NCI-H510A (cell line): ENCODE measurements around the gene RHBDF2.
"Not testable (repeated sequence)": the region's sequence is repeated elsewhere in the genome, so short reads cannot be mapped to it uniquely, and the experiment has no call there.

ENCODE experiments used
- DNase-seq: peaks from one replicate; lab custom pipeline; 2025; lab: John Stamatoyannopoulos, UW

The RHBDF2 gene

GRCh38 chr17:76524598-76525512, 23.6 kb upstream of the RHBDF2 start:
- DNase-seq: no peak

DNA sequence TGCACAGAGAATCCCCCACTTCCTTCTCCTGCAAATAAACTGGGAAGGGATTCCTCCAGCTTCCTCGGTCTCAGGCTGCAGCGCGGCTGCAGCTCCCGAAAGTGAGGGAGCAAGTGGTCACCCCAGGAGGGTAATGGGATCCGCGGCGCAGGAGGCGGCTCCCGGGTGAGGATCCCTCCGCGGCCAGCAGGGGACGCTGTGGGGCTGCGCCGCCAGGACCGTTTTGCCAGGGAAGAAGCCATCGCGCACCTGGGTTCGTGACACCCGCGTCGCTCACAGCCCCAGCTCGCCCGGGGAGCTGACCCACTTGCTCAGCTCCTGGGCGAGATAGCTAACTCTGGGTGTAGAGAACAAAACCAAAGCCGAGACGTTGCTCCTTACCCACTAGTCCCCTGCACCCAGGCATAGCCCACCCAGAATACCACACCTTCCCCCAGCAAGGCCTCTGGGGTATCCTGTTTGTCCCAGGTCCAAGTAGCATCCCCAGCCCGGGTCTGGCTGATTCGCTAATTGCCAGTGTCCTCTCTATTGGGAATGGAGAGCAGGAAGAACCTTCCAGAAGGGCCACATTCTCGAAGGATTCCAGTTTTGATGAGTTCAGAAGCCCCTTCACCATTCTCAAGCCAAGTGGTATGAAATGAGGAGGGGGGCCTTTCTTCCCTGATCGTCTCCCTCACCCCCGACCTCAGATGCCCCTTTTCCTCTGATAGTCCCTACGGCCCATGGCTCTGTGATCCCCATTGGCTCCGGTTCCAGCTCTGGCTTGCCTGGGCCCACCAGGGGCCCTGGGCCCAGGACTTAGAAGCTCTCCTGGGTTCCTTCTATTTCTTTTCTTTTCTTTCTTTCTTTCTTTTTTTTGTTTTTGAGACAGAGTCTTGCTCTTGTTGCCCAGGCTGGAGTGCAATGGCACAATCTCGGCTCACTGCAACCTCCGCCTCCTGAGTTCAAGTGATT, 22.1 kb upstream of the RHBDF2 start:
- DNase-seq: no peak

DNA sequence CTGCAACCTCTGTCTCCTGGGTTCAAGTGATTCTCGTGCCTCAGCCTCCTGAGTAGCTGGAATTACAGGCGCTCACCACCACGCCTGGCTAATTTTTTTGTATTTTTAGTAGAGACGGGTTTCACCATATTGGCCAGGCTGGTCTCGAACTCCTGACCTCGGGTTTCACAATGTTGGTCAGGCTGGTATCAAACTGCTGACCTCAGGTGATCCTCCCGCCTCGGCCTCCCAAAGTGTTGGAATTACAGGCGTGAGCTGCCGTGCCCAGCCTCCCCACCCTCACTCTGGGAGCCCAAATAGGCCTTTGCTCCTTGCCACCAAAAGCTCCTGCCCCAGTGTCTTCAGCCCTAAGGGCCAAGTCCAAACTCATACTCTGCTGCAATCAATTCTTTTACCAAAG, 20.5 kb upstream of the RHBDF2 start:
- DNase-seq: not testable (repeated sequence)

DNA sequence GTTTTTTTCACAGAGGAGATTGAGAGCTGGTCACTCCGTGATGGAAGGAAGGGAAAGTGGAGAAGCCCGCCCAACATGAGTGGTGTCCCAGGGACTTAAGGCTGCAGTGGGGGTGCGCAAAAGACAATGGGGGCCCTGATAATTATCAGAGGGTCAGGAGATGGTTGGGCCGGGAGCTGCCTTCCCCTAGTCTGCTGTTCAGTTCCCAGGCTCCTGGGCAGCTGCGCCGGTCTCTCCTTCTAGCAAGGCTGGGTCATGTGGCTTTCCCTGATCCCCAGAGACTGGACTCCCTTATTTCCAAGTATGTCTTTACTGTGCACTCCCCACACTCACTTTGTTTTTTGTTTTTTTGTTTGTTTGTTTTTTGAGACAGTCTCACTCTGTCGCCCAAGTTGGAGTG, 20.0 kb upstream of the RHBDF2 start:
- no peak for DNase-seq

DNA sequence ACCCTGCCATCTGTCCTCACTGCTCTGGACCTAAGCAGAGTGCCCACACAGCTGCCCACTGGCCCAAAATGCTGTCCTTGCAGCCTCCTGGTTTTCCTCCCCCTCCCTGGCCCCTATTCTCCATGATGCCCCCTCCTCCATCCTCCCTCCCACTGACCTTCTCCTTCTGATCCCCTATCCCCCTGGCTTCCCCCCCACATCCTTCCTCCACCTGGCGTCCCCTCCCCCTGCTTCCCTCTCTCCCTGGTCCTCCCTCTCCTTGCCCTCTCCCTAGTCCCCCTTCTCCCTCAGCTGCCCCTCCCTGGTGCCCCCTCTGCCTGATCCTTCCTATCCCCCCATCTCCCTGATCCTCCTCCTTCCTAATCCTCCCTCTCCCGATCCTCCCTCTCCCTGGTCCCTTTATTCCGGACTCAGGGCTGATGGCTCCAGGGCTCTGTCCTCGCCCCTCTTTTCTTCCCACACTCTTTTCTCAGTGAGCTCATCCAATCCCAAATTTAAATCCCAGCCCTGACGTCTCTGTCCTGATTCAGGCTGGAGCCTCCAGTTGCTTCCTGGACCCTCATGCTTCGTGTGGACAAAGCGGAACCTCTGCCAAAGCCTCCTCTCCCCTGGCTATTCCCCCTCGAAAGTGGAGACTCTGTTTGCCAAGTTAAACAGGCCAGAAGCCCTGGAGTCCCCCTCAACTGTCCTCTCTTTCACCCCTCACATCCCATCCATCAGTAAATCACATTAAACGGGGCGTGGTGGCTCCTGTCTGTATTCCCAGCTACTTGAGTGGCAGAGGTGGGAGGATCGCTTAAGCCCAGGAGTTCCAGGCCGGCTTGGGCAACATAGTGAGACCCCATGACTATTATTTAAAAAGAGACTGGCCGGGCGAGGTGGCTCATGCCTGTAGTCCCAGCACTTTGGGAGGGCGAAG, 18.1 kb upstream of the RHBDF2 start:
- DNase-seq: no peak

GRCh38 chr17:76517638-76518038, 16.4 kb upstream of the RHBDF2 start:
- no peak for DNase-seq

DNA sequence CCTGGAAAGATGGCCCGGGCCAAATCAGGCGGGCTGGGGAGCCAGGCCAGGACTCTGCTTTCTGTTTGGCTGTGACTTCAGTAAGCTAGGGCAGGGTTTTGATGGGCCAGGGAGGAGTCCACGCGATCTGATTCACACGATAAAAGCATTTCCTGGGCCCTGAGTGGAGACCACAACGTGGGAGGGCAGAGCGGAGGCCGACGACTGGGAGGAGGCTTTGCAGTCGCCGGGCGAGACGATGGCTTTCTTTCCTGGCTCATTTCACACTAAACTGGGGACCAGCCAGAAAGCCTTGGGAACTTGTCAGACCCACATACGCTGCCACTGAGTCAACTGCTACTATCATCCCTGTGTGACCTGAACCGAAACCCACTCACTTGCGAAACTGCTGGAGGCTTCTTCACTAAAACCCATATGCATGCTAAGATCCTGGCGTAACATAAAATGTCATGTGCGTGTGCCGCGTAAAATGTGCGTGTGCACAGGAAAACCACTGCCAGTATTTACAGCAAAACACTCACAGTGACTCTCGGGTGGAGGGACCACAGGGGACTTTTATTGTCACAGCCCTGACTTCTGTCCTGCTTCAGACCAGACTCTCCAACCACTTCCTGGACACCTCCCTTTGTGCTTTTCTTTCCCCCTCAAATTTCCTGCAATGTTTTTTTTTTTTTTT, 14.2 kb upstream of the RHBDF2 start:
- no peak for DNase-seq

- not testable (repeated sequence) for DNase-seq
Measured at GRCh38 chr17:76514355-76514754, 13.1 kb upstream of the RHBDF2 start.

- DNase-seq: no peak
Measured at GRCh38 chr17:76513306-76513692, 12.1 kb upstream of the RHBDF2 start.

GRCh38 chr17:76512366-76513305, 11.4 kb upstream of the RHBDF2 start:
- DNase-seq: no peak

DNA sequence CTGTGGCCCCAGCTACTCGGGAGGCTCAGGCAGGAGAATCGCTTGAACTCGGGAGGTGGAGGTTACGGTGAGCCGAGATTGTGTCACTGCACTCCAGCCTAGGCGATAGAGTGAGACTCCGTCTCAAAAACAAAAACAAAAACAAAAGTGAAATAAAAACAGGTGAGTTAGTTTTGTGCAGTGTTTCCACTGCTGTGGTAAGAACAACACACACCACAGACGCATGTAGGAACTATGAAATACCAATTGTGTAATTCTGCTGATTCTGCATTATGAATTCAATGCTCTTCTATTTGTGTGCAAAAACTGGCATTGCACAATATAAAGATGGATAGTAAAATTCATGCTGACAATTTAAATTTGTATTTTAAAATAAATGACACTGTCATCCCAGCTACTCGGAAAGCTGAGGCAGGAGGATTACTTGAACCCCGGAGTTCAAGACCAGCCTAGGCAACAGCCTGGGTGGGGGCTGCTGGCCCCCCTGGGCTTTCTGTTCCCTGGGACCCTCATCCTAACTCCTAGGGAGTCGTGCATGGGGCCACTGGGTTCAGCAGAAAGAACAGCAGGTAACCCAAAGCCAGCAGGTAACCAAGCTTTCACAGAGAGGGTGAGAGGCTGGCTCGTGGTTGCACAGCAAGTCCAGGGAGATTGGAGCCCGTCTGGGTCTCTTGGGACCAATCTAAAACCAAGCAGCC, 10.6 kb upstream of the RHBDF2 start:
- no peak for DNase-seq

- no peak for DNase-seq
Measured at GRCh38 chr17:76510831-76511244, 9.6 kb upstream of the RHBDF2 start.

DNA sequence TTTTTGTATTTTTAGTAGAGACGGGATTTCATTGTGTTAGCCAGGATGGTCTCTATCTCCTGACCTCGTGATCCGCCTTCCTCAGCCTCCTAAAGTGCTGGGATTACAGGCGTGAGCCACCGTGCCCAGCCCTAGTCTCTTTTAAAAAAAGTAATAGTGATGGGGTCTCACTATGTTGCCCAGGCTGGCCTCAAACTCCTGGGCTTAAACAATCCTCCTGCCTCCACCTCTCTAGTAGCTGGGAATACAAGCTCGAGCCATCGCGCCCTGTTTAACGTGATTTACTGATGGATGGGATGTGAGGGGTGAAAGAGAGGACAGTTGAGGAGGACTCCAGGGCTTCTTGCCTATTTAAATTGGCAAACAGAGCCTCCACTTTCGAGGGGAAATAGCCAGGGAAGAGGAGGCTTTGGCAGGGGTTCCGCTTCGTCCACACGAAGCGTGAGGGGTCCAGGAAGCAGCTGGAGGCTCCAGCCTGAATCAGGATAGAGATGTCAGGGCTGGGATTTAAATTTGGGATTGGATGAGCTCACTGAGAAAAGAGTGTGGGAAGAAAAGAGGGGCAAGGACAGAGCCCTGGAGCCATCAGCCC, 7.3 kb upstream of the RHBDF2 start:
- not testable (repeated sequence) for DNase-seq

DNA sequence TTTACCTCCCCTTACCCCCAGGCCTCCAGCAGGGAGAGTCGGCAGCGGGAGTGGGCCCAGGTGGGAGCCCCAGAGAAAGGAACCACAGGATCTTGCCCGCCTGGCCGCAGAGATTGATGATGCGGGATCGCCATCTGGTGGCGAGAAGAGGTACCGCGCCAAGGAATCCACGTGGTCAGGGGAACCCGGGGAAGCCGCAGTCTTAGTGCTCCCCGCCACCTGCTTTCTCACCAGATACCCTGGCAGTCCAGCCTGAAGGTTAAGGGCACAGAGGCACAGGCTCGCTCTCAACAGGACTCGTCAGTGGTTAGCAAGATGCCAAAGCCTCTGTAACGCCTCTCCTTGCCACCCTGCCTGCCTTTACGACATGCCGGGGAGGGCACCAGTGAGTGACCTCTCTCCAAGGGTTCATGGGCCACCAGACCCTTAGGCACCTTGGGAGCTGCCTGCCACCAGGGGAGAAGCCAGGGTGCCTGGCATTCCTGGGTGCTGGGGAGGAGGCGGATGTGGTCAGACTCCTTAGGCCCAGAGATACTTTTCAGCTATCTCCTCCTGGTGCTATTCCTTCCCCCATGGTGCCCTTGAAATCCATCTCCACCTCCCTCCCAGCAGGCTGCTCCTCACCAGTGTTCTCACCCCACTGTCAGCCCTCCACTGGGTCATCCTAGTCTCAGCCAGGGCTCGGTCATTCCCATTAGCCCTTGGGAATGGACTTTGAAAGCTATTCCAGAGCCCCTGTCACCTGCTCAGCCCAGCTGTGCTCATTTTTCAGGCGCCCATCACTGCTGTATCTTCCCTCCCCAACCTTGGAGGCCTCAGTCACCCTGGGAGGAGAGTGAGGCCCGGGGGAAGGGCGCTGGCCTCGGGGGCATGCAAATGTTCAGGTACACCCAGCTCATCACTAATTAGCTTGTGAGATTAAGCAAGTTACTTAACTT, 5.5 kb upstream of the RHBDF2 start:
- no peak for DNase-seq

DNA sequence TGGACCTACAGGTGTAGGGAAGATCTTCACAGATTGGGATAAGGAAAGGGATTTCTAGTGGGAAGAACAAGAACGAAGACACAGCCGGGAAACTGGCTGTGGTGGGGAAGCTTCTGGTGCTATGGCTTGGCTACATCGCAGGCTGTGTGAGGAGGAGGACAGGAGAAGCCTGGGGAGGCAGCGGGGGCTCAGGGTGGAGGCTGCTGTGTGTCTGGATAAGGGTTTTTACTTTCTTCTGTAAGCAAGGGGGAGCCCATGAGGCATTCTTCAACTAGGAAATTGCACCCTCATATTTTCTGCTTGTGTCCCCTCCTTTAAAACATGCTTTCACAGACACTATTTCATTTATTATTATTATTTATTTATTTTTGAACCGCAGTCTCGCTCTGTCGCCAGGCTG, 2.9 kb upstream of the RHBDF2 start:
- no peak for DNase-seq

GRCh38 chr17:76502341-76503211, 1.4 kb upstream of the RHBDF2 start:
- DNase-seq: no peak

DNA sequence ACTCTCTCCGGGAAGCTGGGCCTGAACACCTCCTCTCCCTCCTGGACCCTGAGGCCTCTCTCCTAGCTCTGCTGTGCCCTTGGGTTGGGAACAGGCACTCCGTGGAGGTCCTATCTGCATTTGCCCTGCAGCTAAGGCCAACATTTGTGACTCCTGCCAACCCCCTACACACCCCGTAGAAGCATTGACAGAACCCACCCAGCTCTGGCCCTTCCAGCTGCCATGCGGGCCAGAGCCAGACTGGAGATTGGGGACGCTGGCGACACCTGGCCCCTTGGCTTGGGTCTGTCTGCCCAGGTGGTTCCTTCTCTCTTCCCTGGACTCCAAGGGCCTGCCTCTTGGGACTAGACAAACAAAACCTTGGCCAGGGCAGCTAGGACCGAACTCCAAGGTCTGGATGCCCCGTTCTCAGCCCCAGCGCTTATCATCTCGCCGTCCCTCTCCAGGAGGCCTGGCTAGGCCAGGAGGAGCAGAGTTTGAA, 644 bp upstream of the RHBDF2 start:
- no peak for DNase-seq
